HepG2 (cell line): ENCODE measurements around the gene HOXC9. TPM values are rescaled to one million over a fixed set of nuclear protein-coding genes. Genes with fewer than 3 reads are reported as not detected.

Experiments used
- FOSL2 ChIP-seq: sonication (generic); formaldehyde crosslinking; IDR thresholded peaks from 2 replicates; pipeline ENCODE4 v1.4.0; 2020; ENCODE audit warnings: missing genetic modification reagents
- GFI1 ChIP-seq: sonication (generic); formaldehyde crosslinking; IDR thresholded peaks from 2 replicates; pipeline ENCODE4 v1.5.0; 2020; ENCODE audit warnings: missing genetic modification reagents, mild to moderate bottlenecking, borderline replicate concordance
- IRF2 ChIP-seq: IDR thresholded peaks from 2 replicates; pipeline ENCODE4 v1.6.1; 2018; ENCODE audit warnings: missing genetic modification reagents, missing compliant biosample characterization
- JUND ChIP-seq: sonication (generic); formaldehyde crosslinking; IDR thresholded peaks from 2 replicates; pipeline ENCODE4 v1.8.0; 2022; ENCODE audit warnings: mild to moderate bottlenecking, missing genetic modification reagents
- LCORL ChIP-seq, 2 experiments: fragments of 450-650 bp in 1 of 2; sonication (generic) in 1 of 2; formaldehyde crosslinking in 1 of 2; IDR thresholded peaks; 2 replicates each; pipeline versions ENCODE4 v1.5.0 to v1.6.1; 2017 to 2020; ENCODE audit warnings: antibody characterized with exemption in 1 of 2, missing genetic modification reagents in 1 of 2
- PRMT3 ChIP-seq: sonication (generic); formaldehyde crosslinking; IDR thresholded peaks from 2 replicates; pipeline ENCODE4 v1.8.1; 2022; ENCODE audit warnings: low read depth, mild to moderate bottlenecking, moderate library complexity, missing genetic modification reagents, borderline replicate concordance
- RNF2 ChIP-seq: fragments of 450-650 bp; conservative IDR thresholded peaks from 2 replicates; pipeline ENCODE4 v1.6.1; 2016; ENCODE audit warnings: low read depth
- RXRB ChIP-seq: IDR thresholded peaks from 2 replicates; pipeline ENCODE4 v1.6.1; 2016; ENCODE audit warnings: borderline replicate concordance, missing genetic modification reagents, missing compliant biosample characterization
- ZNF460 ChIP-seq: sonication (generic); formaldehyde crosslinking; IDR thresholded peaks from 2 replicates; pipeline ENCODE4 v1.5.1; 2020; ENCODE audit warnings: missing genetic modification reagents, mild to moderate bottlenecking, borderline replicate concordance
- polyA plus RNA-seq, 8 experiments: library from polyadenylated mRNA; depleted of rRNA in 3 of 8; stranded (reverse) in 7 of 8; unstranded in 1 of 8; fragments of >200 nt; fragmentation: Illumina TruSeq in 4 of 8; extraction: Trizol in 4 of 8; gene quantifications; 2 replicates each; pipeline versions ENCODE4 v1.2.1 to v1.2.3, GENCODE V29; 2011 to 2016; ENCODE audit warnings: low read depth in 4 of 8, missing spikeins in 1 of 8, mixed read lengths in 1 of 8; ENCODE audit not compliant: insufficient read depth in 1 of 8
- total RNA-seq, 5 experiments: library from RNA; depleted of rRNA; stranded (reverse); fragments of >200 nt; fragmentation: Illumina TruSeq; extraction: Trizol; gene quantifications; 2 replicates each; pipeline ENCODE4 v1.2.3, GENCODE V29; 2016; ENCODE audit warnings: low read depth in 1 of 5
- TF ChIP-seq, protein P1 (sequence below): sonication (generic); formaldehyde crosslinking; IDR thresholded peaks from 2 replicates; pipeline ENCODE4 v1.4.0; 2020; ENCODE audit warnings: missing genetic modification reagents
- TF ChIP-seq, protein P2 (sequence below): sonication (generic); formaldehyde crosslinking; IDR thresholded peaks from 2 replicates; pipeline ENCODE4 v1.5.0; 2020; ENCODE audit warnings: mild to moderate bottlenecking, missing genetic modification reagents, moderate library complexity
- TF ChIP-seq, protein P3 (sequence below): sonication (generic); formaldehyde crosslinking; IDR thresholded peaks from 2 replicates; pipeline ENCODE4 v1.4.0; 2020; ENCODE audit warnings: missing genetic modification reagents
- TF ChIP-seq, protein P4 (sequence below): sonication (generic); formaldehyde crosslinking; IDR thresholded peaks from 2 replicates; pipeline ENCODE4 v1.4.0; 2020; ENCODE audit warnings: missing genetic modification reagents

HOXC9 gene
- total and polyA plus RNA-seq, 2 of the 13 experiments (the other 11 are each of a cell fraction or from before 2014, with no cell fraction given) = 0.11 to 1.1 TPM

DNA sequence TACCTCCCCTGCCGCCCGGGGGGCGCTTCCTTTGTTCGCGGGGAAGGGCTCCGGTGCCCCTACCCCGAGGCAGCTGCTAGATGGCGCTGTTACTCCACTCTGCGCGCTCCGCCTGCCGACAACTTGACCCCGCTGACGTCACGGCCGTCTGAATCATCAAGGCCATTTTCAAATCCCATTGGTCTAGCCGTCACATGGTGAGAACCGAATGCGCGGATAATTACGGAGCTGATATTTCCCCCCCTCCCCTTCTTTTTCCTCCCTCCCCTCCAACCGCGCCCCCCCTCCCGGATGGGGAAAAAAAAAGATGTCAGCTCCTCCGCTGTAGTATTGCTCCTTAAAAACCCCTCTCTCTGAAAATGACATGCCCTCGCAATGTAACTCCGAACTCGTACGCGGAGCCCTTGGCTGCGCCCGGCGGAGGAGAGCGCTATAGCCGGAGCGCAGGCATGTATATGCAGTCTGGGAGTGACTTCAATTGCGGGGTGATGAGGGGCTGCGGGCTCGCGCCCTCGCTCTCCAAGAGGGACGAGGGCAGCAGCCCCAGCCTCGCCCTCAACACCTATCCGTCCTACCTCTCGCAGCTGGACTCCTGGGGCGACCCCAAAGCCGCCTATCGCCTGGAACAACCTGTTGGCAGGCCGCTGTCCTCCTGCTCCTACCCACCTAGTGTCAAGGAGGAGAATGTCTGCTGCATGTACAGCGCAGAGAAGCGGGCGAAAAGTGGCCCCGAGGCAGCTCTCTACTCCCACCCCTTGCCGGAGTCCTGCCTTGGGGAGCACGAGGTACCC is 14.9 kb upstream of the HOXC9 start, which contains the start of gene HOXC10 (continued):
- TF ChIP-seq, protein P1, sequence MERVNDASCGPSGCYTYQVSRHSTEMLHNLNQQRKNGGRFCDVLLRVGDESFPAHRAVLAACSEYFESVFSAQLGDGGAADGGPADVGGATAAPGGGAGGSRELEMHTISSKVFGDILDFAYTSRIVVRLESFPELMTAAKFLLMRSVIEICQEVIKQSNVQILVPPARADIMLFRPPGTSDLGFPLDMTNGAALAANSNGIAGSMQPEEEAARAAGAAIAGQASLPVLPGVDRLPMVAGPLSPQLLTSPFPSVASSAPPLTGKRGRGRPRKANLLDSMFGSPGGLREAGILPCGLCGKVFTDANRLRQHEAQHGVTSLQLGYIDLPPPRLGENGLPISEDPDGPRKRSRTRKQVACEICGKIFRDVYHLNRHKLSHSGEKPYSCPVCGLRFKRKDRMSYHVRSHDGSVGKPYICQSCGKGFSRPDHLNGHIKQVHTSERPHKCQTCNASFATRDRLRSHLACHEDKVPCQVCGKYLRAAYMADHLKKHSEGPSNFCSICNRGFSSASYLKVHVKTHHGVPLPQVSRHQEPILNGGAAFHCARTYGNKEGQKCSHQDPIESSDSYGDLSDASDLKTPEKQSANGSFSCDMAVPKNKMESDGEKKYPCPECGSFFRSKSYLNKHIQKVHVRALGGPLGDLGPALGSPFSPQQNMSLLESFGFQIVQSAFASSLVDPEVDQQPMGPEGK (CRISPR knock-in tag) = 0 out of 2 replicates have a peak, but pooled peaks have one; percentile 29
- TF ChIP-seq, protein P2, sequence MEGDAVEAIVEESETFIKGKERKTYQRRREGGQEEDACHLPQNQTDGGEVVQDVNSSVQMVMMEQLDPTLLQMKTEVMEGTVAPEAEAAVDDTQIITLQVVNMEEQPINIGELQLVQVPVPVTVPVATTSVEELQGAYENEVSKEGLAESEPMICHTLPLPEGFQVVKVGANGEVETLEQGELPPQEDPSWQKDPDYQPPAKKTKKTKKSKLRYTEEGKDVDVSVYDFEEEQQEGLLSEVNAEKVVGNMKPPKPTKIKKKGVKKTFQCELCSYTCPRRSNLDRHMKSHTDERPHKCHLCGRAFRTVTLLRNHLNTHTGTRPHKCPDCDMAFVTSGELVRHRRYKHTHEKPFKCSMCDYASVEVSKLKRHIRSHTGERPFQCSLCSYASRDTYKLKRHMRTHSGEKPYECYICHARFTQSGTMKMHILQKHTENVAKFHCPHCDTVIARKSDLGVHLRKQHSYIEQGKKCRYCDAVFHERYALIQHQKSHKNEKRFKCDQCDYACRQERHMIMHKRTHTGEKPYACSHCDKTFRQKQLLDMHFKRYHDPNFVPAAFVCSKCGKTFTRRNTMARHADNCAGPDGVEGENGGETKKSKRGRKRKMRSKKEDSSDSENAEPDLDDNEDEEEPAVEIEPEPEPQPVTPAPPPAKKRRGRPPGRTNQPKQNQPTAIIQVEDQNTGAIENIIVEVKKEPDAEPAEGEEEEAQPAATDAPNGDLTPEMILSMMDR = peak; percentile 80
- TF ChIP-seq ZNF460 = no peak
- TF ChIP-seq RNF2 = no peak
- TF ChIP-seq GFI1 (CRISPR knock-in tag) = no peak
- TF ChIP-seq LCORL (IDR thresholded peaks at IDR 0.05) = no peak
- TF ChIP-seq LCORL (CRISPR knock-in tag; IDR thresholded peaks at IDR 0.05) = no peak
- 0 out of 2 replicates have a peak, but pooled peaks have one; percentile 57 for TF ChIP-seq JUND
- TF ChIP-seq RXRB (CRISPR knock-in tag) = 0 out of 2 replicates have a peak, but pooled peaks have one; percentile 19
- TF ChIP-seq, protein P3, sequence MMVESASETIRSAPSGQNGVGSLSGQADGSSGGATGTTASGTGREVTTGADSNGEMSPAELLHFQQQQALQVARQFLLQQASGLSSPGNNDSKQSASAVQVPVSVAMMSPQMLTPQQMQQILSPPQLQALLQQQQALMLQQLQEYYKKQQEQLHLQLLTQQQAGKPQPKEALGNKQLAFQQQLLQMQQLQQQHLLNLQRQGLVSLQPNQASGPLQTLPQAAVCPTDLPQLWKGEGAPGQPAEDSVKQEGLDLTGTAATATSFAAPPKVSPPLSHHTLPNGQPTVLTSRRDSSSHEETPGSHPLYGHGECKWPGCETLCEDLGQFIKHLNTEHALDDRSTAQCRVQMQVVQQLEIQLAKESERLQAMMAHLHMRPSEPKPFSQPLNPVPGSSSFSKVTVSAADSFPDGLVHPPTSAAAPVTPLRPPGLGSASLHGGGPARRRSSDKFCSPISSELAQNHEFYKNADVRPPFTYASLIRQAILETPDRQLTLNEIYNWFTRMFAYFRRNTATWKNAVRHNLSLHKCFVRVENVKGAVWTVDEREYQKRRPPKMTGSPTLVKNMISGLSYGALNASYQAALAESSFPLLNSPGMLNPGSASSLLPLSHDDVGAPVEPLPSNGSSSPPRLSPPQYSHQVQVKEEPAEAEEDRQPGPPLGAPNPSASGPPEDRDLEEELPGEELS (CRISPR knock-in tag) = no peak
- TF ChIP-seq, protein P4, sequence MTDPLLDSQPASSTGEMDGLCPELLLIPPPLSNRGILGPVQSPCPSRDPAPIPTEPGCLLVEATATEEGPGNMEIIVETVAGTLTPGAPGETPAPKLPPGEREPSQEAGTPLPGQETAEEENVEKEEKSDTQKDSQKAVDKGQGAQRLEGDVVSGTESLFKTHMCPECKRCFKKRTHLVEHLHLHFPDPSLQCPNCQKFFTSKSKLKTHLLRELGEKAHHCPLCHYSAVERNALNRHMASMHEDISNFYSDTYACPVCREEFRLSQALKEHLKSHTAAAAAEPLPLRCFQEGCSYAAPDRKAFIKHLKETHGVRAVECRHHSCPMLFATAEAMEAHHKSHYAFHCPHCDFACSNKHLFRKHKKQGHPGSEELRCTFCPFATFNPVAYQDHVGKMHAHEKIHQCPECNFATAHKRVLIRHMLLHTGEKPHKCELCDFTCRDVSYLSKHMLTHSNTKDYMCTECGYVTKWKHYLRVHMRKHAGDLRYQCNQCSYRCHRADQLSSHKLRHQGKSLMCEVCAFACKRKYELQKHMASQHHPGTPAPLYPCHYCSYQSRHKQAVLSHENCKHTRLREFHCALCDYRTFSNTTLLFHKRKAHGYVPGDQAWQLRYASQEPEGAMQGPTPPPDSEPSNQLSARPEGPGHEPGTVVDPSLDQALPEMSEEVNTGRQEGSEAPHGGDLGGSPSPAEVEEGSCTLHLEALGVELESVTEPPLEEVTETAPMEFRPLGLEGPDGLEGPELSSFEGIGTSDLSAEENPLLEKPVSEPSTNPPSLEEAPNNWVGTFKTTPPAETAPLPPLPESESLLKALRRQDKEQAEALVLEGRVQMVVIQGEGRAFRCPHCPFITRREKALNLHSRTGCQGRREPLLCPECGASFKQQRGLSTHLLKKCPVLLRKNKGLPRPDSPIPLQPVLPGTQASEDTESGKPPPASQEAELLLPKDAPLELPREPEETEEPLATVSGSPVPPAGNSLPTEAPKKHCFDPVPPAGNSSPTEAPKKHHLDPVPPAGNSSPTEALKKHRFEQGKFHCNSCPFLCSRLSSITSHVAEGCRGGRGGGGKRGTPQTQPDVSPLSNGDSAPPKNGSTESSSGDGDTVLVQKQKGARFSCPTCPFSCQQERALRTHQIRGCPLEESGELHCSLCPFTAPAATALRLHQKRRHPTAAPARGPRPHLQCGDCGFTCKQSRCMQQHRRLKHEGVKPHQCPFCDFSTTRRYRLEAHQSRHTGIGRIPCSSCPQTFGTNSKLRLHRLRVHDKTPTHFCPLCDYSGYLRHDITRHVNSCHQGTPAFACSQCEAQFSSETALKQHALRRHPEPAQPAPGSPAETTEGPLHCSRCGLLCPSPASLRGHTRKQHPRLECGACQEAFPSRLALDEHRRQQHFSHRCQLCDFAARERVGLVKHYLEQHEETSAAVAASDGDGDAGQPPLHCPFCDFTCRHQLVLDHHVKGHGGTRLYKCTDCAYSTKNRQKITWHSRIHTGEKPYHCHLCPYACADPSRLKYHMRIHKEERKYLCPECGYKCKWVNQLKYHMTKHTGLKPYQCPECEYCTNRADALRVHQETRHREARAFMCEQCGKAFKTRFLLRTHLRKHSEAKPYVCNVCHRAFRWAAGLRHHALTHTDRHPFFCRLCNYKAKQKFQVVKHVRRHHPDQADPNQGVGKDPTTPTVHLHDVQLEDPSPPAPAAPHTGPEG = no peak
- peak; percentile 93 for TF ChIP-seq FOSL2
- no peak for TF ChIP-seq IRF2 (CRISPR knock-in tag)
- TF ChIP-seq PRMT3 (CRISPR knock-in tag) = no peak
